HepG2 (cell line): ENCODE data around the gene ABHD6. TPM values are rescaled to one million over a fixed set of nuclear protein-coding genes. Genes with fewer than 3 reads are reported as not detected.

ENCODE experiments used
- ATAC-seq: fragments of 200-7000 bp; cut with Tn5 transposase; 3 replicates; pipeline ENCODE4 v1.9.1; 2020; ENCODE audit warnings: mild to moderate bottlenecking, moderate library complexity
- BruUV-seq: library from RNA; stranded (reverse); fragments of 400-500 nt; replicated peaks from 2 replicates; lab custom pipeline; 2021; lab: Mats Ljungman, UMichigan
- CTCF ChIA-PET: fragments of 300-600 bp; formaldehyde crosslinking; extraction: SDS; loops from one replicate; lab custom pipeline; 2021; ENCODE audit warnings: low total read pairs, inconsistent platforms, low intra/inter-chr PET ratio; lab: Yijun Ruan, JAX
- POLR2A ChIA-PET: fragments of 350-600 bp; sonication (Branson Sonifier 250); formaldehyde crosslinking; loops from one replicate; lab custom pipeline; 2020; ENCODE audit warnings: antibody characterized with exemption, inconsistent platforms; lab: Yijun Ruan, JAX
- DNase-seq: peaks from one replicate; pipeline ENCODE4 v3.0.0-alpha.2; 2015; ENCODE audit warnings: low spot score
- FAIRE-seq: peaks from 3 replicates; lab custom pipeline; 2011; peaks lifted over from hg19 to GRCh38; lab: Jason Lieb, UNC
- H2AFZ ChIP-seq: one replicate; pipeline ENCODE4 v1.6.1; 2011; ENCODE audit warnings: low read length, inconsistent platforms
- H3K27ac ChIP-seq: fragments of 300-600 bp; 3 replicates; pipeline ENCODE4 v1.8.0; 2011; ENCODE audit warnings: mixed run types, mild to moderate bottlenecking, mixed read lengths, low read length, inconsistent platforms; ENCODE audit not compliant: insufficient read depth; ENCODE audit errors: extremely low read length
- H3K27me3 ChIP-seq, 2 experiments: fragments of 200-600 bp in 1 of 2; 2 replicates in 1 of 2; 3 replicates in 1 of 2; pipeline versions ENCODE4 v1.6.0 to v1.8.0; 2011; ENCODE audit warnings: low read length in 2 of 2, mild to moderate bottlenecking in 2 of 2, moderate library complexity in 2 of 2, inconsistent platforms in 1 of 2; ENCODE audit not compliant: insufficient read depth in 2 of 2, control insufficient read depth in 1 of 2
- H3K36me3 ChIP-seq, 2 experiments: fragments of 200-600 bp in 1 of 2; replicated peaks in 1 of 2; 2 replicates in 1 of 2; 3 replicates in 1 of 2; pipeline versions ENCODE4 v1.5.1 to v1.8.0; 2011; ENCODE audit warnings: low read length in 2 of 2, inconsistent platforms in 1 of 2; ENCODE audit not compliant: insufficient read depth in 2 of 2, control insufficient read depth in 1 of 2
- H3K4me1 ChIP-seq: 2 replicates; pipeline ENCODE4 v1.5.1; 2012; ENCODE audit warnings: low read length, inconsistent platforms; ENCODE audit not compliant: insufficient read depth
- H3K4me2 ChIP-seq: 2 replicates; pipeline ENCODE4 v1.6.0; 2011; ENCODE audit warnings: low read depth, low read length, inconsistent platforms
- H3K4me3 ChIP-seq, 3 experiments: fragments of 200-600 bp in 1 of 3; sonication (generic), shearing (Covaris generic) in 1 of 3; replicated peaks in 1 of 3; 2 replicates each; pipeline ENCODE4 v1.5.1; 2011 to 2016; ENCODE audit warnings: low read length in 3 of 3, inconsistent platforms in 2 of 3, low read depth in 2 of 3, mild to moderate bottlenecking in 2 of 3, control low read depth in 1 of 3, mixed read lengths in 1 of 3; ENCODE audit not compliant: insufficient read depth in 1 of 3
- H3K79me2 ChIP-seq: one replicate; pipeline ENCODE4 v1.6.1; 2011; ENCODE audit warnings: low read length, inconsistent platforms; ENCODE audit not compliant: insufficient read depth
- H3K9ac ChIP-seq: 2 replicates; pipeline ENCODE4 v1.6.0; 2011; ENCODE audit warnings: mild to moderate bottlenecking, low read depth, low read length, inconsistent platforms; ENCODE audit not compliant: insufficient read depth
- H3K9me3 ChIP-seq: 2 replicates; pipeline ENCODE4 v1.5.1; 2012; ENCODE audit warnings: mild to moderate bottlenecking, low read length
- H4K20me1 ChIP-seq: 2 replicates; pipeline ENCODE4 v1.6.0; 2011; ENCODE audit warnings: inconsistent platforms, mild to moderate bottlenecking, low read length, moderate library complexity; ENCODE audit not compliant: insufficient read depth
- NBN ChIP-seq: fragments of 450-650 bp; conservative IDR thresholded peaks from 2 replicates; pipeline ENCODE4 v1.6.1; 2017
- PHF21A ChIP-seq: sonication (generic); formaldehyde crosslinking; IDR thresholded peaks from 2 replicates; pipeline ENCODE4 v1.5.0; 2020; ENCODE audit warnings: mild to moderate bottlenecking, missing genetic modification reagents
- ZC3H4 ChIP-seq: sonication (generic); formaldehyde crosslinking; IDR thresholded peaks from 2 replicates; pipeline ENCODE4 v1.4.0; 2020; ENCODE audit warnings: missing genetic modification reagents, borderline replicate concordance
- ZNF878 ChIP-seq: sonication (generic); formaldehyde crosslinking; IDR thresholded peaks from 2 replicates; pipeline ENCODE4 v1.8.1; 2023; ENCODE audit warnings: mild to moderate bottlenecking, missing genetic modification reagents, moderate library complexity
- ZSCAN9 ChIP-seq: IDR thresholded peaks from 2 replicates; pipeline ENCODE4 v1.6.1; 2016; ENCODE audit warnings: borderline replicate concordance
- WGBS: methylation state at CpG from one replicate; pipeline ENCODE4 v1.1.6; 2017; ENCODE audit warnings: low lambda C conversion rate; 5-methylcytosine and 5-hydroxymethylcytosine counted together
- in situ Hi-C: cut with HindIII; loops from 2 replicates; pipeline ENCODE4 v1.10.0; 2017; ENCODE audit warnings: low pct_unique_long_range_greater_than_20kb; ENCODE audit not compliant: extremely low pct_ligation_motif_present
- intact Hi-C: fragments of 100-400 bp; cut with micrococcal nuclease; formaldehyde crosslinking; loops from one replicate; pipeline ENCODE4 v1.10.0; 2022; ENCODE audit not compliant: unreplicated experiment
- polyA plus RNA-seq, 8 experiments: library from polyadenylated mRNA; depleted of rRNA in 3 of 8; stranded (reverse) in 7 of 8; unstranded in 1 of 8; fragments of >200 nt; fragmentation: Illumina TruSeq in 4 of 8; extraction: Trizol in 4 of 8; gene quantifications; 2 replicates each; pipeline versions ENCODE4 v1.2.1 to v1.2.3, GENCODE V29; 2011 to 2016; ENCODE audit warnings: low read depth in 4 of 8, missing spikeins in 1 of 8, mixed read lengths in 1 of 8; ENCODE audit not compliant: insufficient read depth in 1 of 8
- total RNA-seq, 5 experiments: library from RNA; depleted of rRNA; stranded (reverse); fragments of >200 nt; fragmentation: Illumina TruSeq; extraction: Trizol; gene quantifications; 2 replicates each; pipeline ENCODE4 v1.2.3, GENCODE V29; 2016; ENCODE audit warnings: low read depth in 1 of 5
- TF ChIP-seq, protein P1 (sequence below): sonication (generic); formaldehyde crosslinking; IDR thresholded peaks from 2 replicates; pipeline ENCODE4 v1.8.1; 2023; ENCODE audit warnings: mild to moderate bottlenecking, inconsistent platforms, moderate library complexity, missing genetic modification reagents, borderline replicate concordance
- TF ChIP-seq, protein P2 (sequence below): sonication (generic); formaldehyde crosslinking; IDR thresholded peaks from 2 replicates; pipeline ENCODE4 v1.5.1; 2020; ENCODE audit warnings: mild to moderate bottlenecking, moderate library complexity, missing genetic modification reagents

Gene ABHD6
- total and polyA plus RNA-seq, 2 of the 13 experiments (the other 11 are each of a cell fraction or from before 2014, with no cell fraction given): 9.0 to 17.2 TPM

DNA sequence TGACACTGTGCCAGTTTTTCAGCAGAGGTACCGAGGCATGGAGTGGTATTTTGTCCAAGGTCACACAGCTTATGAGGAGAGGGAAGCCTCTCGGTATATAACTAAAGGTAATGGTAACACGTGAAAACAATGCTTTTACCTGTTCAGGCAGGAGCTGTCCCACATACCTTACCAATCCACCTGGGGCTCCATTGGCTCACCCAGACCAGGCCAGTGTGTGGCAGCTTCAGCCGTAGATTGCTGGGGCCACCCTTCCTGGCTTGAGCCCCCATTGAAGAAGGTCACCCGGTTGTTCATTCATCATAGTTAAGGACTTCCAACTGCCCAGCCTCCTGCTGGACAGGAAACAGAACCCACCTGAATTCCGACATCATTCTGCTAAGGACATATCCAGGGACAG lies 59.3 kb downstream of the ABHD6 start:
- Histone ChIP-seq H3K27ac (no peak overlapping the region), H3K79me2 (no peaks in the 10 kb centered on the region), H3K4me3 (no peak overlapping the region), H3K9ac (no peak overlapping the region), H4K20me1 (no peaks in the 10 kb centered on the region), H3K27me3 (0 out of 5 replicates have a peak, but pooled peaks cover 0 to 3% of the 10 kb centered on the region in 2 experiments), H2AFZ (no peak overlapping the region), H3K4me1 (peaks cover 21% of the 10 kb centered on the region), H3K36me3 (no peaks in the 10 kb centered on the region; a peak in 1 of 5 replicates), H3K9me3 (no peaks in the 10 kb centered on the region), H3K4me2 (no peak overlapping the region)
- TF ChIP-seq ZC3H4 (CRISPR knock-in tag) (no peak), PHF21A (no peak), ZNF878 (CRISPR knock-in tag) (no peak), ZSCAN9 (CRISPR knock-in tag) (no peak), NBN (no peak)
- TF ChIP-seq, protein P1, sequence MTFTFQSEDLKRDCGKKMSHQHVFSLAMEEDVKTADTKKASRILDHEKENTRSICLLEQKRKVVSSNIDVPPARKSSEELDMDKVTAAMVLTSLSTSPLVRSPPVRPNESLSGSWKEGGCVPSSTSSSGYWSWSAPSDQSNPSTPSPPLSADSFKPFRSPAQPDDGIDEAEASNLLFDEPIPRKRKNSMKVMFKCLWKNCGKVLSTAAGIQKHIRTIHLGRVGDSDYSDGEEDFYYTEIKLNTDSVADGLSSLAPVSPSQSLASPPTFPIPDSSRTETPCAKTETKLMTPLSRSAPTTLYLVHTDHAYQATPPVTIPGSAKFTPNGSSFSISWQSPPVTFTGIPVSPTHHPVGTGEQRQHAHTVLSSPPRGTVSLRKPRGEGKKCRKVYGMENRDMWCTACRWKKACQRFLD (CRISPR knock-in tag): no peak
- TF ChIP-seq, protein P2, sequence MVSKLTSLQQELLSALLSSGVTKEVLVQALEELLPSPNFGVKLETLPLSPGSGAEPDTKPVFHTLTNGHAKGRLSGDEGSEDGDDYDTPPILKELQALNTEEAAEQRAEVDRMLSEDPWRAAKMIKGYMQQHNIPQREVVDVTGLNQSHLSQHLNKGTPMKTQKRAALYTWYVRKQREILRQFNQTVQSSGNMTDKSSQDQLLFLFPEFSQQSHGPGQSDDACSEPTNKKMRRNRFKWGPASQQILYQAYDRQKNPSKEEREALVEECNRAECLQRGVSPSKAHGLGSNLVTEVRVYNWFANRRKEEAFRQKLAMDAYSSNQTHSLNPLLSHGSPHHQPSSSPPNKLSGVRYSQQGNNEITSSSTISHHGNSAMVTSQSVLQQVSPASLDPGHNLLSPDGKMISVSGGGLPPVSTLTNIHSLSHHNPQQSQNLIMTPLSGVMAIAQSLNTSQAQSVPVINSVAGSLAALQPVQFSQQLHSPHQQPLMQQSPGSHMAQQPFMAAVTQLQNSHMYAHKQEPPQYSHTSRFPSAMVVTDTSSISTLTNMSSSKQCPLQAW (CRISPR knock-in tag): no peak
- no TSS peak for BruUV-seq
- ATAC-seq (no peak), DNase-seq (no peak), FAIRE-seq (no peak)
- intact Hi-C loops: no loop called here
- in situ Hi-C loops: no loop called here
- ChIA-PET POLR2A (interaction anchor here (1.1 to 1.3 kb wide), 2 partner anchors 10 to 110 kb away, joined by 3 read pairs; partner anchors contain the start of genes HTD2 and RPP14), CTCF (no interaction called here)
- WGBS: 90% methylated on average over 5 of the region's 6 CpGs
